HG02885 (cell line): ENCODE measurements around the gene MEP1B.
"Not testable (repeated sequence)": the region's sequence is repeated elsewhere in the genome, so short reads cannot be mapped to it uniquely, and the experiment has no call there.

Experiments used
- ATAC-seq: cut with Tn5 transposase; IDR thresholded peaks from one replicate; pipeline ENCODE4 v1.9.1; 2021; ENCODE audit warnings: mild to moderate bottlenecking; ENCODE audit not compliant: unreplicated experiment, poor library complexity

The MEP1B gene

GRCh38 chr18:32189790-32190189 lies at the start of gene MEP1B:
MEP1B (plus strand) TSS chr18:32190039; CDS start chr18:32190071, 32 bp downstream.
- no peak for ATAC-seq

- no peak for ATAC-seq
These were observed 41.5 kb upstream of the MEP1B start for GRCh38 chr18:32148185-32148870.

- peak; percentile 90 for ATAC-seq
These were observed 37.0 kb upstream of the MEP1B start for GRCh38 chr18:32152705-32153448.

- no peak for ATAC-seq
These were observed 33.0 kb upstream of the MEP1B start for GRCh38 chr18:32156855-32157254.

DNA sequence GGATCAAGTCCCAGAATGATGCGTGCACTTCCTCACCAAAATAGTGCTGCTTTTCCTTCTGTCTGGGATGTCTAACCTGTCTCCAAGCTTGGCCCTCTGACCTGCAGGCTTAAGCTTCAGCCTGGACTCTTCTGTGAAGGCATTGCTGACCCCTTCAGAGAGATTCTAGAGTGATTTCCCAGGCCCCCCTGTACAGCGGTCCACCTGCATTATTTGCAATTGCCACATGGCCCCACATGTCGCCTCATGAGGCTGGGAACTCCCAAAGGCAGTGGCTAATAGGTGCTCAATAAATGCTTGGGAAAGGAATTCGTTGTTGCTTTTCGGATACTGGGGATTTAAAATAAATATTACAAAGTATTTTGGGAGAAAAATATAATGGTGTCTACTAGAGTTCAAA lies 32.3 kb upstream of the MEP1B start:
- ATAC-seq, result no peak

GRCh38 chr18:32158108-32158624 lies 31.7 kb upstream of the MEP1B start:
- ATAC-seq, result peak; percentile 92

- ATAC-seq, result not testable (repeated sequence)
These were observed 31.2 kb upstream of the MEP1B start for GRCh38 chr18:32158631-32159030.

- ATAC-seq, result no peak
These were observed 29.3 kb upstream of the MEP1B start for GRCh38 chr18:32160547-32160946.

GRCh38 chr18:32167980-32168730 lies 21.7 kb upstream of the MEP1B start:
- ATAC-seq, result no peak

- ATAC-seq, result no peak
These were observed 16.2 kb upstream of the MEP1B start for GRCh38 chr18:32173654-32174053.

GRCh38 chr18:32174719-32175118 lies 15.1 kb upstream of the MEP1B start:
- no peak for ATAC-seq

DNA sequence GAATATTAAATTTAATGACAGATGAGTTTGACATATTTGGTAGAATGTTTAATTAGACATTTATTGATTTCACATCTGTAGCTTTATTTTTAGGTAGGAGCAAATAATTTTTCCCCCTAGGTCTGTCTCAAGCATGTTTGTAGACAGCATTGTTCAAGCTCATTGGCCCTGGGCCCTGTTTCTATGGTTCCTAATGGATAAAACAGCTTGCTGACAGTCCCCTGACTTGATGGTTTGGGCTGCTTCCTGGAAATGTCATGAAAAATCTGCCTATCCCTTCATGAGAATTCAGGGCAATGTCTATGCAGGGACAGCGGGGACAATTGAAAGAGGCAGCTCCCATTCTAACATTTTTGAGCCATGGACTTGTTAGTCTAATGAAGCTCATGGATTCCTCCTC lies 14.6 kb upstream of the MEP1B start:
- no peak for ATAC-seq

- not testable (repeated sequence) for ATAC-seq
These were observed 13.1 kb upstream of the MEP1B start for GRCh38 chr18:32176745-32177144.

GRCh38 chr18:32177530-32177929 lies 12.3 kb upstream of the MEP1B start:
- no peak for ATAC-seq

DNA sequence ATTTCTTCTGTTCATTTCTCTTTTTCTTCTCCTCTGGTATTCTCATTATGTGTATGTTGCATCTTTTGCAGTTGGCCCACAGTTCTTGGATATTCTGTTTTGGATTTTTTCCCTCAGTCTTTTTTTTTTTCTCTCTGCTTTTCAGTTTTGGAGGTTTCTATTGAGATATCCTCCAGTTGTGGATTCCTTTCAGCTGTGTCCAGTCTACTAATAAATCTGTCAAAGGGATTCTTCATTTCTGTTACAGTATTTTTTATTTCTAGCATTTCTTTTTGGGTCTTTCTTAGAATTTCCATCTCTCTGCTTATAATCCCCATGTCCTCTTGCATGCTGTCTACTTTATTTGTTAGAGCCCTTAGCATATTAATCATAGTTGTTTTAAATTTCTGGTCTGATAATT lies 6.3 kb upstream of the MEP1B start:
- no peak for ATAC-seq

- no peak for ATAC-seq
These were observed 370 bp downstream of the MEP1B start for GRCh38 chr18:32190209-32190608.

GRCh38 chr18:32195881-32196815 lies 6.3 kb downstream of the MEP1B start:
- ATAC-seq, result no peak

DNA sequence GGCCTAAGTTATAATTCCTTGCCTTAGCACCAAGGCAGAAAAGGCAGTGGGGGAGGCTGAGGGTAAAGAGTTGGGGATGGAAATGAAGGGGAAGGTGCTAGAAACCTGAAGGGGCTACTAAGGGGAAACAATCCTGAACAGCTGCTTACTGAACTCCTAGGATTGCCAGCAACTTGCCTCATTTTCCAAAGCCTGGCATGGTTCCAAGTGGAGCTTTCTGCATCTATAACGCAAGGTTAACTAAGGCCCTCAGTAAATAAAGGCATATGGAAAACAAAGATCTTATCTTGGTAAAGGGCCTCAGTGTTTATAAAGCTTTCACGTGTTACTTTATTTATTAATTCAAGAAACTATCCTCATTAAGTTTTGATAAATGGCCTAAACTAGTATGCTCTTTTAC lies 10.9 kb downstream of the MEP1B start:
- ATAC-seq, result no peak

- ATAC-seq, result no peak
These were observed 12.3 kb downstream of the MEP1B start for GRCh38 chr18:32201948-32202672.
